GM21381 (cell line): ENCODE measurements around the gene PHPT1.
"Not testable (repeated sequence)": the region's sequence is repeated elsewhere in the genome, so short reads cannot be mapped to it uniquely, and the experiment has no call there.

Experiments used
- ATAC-seq: cut with Tn5 transposase; IDR thresholded peaks from one replicate; pipeline ENCODE4 v1.9.1; 2021; ENCODE audit warnings: mild to moderate bottlenecking, moderate library complexity; ENCODE audit not compliant: unreplicated experiment

PHPT1 gene

DNA sequence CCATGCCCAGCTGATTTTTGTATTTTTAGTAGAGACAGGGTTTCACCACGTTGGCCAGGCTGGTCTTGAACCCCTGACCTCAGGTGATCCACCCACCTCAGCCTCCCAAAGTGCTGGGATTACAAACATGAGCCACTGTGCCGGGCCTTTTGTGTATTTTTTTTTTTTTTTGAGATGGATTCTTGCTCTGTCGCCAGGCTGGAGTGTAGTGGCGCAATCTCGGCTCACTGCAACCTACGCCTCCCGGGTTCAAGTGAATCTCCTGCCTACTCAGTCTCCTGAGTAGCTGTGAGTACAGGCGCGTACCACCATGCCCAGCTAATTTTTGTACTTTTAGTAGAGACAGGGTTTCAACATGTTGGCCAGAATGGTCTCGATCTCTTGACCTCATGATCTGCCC lies 34.5 kb downstream of the PHPT1 start:
- not testable (repeated sequence) for ATAC-seq

DNA sequence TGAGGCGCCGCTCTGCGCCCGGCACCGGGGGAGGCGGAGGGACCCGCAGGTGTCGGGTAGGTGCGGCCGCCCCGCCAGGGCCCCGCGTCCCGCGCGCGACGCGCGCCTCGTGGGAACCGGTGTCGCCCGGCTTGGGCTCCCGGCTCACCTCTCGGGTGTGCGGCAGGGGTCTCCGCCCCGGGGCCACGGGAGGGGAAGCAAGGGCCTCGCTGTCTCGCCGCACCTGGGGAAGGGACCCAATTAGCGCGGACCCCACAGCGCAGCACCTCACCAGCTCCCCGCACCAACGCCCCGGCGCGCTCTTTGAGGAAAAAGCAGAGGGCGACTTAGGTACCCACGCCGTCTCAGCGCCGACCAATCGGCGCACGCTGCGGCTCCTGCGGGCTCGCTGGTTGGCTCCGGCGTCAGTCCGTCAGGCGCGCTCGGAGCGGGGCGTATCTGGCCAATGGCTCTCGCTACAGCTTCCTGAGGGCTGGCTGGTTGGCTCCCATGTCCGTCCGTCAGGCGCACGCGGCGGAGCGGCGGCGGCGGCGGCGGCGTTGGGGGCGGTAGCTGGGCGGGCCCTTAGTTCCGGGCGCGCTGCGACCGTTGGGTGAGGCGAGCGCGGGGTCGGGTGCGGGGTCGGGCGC lies 36.9 kb downstream of the PHPT1 start, which contains the start of gene TRAF2:
TRAF2 (plus strand) TSS at position 567 of the 629 bp plus-strand sequence. CDS start 12,225 bp downstream, outside the sequence.
- peak; percentile 74 for ATAC-seq

DNA sequence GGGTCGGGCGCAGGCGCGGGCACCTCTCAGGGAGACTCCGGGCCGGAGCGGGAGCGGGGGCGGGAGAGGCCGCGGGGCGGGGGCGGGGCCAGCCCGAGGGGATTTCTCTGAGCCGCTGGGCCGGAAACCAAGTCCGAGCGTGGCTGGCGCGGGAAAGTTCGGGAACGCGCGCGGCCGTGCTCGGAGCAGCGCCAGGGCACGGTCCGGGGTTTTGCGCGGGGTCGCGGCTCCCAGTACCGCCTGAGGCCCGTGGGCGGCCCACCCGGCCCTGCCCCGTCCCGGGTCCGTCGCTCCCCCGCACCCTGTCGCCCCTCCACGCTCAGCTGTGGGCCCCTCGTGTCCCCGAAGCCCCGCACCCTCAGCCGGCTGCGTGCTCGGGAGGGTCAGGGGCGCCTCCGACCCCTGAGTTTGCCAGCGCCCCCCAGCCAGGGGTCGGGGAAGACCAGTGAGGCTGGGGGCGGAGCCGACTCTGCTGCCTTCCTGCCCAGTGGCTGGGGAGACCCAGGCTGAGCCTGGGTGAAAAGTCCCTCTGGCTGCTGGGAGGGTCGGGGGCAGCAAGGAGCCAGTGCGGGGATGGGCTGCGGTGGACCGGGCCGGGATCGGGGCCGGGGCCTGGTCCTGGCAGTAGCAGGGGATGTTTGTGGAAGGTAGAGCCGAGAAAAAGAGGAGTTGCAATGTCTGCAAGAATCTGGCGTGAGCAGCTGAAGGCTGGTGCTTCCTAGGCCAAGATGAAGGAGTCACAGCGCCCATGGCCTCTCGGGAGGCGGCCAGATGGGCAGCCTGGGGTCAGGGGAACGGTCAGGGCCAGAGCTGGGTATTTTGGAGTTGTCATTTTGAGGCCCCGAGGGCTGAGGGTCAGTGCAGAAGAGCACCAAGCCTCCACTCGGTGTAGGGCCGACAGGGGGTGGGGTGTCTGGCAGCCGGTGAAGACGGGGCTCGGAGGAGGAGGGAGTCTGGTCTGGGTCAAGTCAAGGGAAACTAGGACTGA lies 37.7 kb downstream of the PHPT1 start:
- peak; percentile 19 for ATAC-seq

DNA sequence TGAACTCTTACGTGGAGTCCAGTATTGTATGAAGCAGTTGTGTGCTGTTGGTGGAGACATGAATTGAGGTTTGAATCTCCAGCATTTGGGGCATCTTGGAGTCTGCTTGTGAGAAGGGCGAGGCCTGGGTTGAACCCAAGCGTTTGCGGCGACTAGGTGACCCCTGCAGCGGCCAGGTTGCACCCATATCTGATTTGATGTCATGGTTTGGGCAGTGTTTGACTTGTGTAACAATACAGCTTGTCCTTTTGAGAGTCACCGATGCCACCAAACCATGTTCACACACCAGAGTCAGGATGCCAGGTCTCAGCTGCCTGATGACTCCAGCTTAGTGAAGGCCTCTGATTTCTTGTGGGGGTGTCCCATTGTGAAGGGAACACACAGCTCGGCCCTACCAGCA lies 39.2 kb downstream of the PHPT1 start:
- no peak for ATAC-seq

DNA sequence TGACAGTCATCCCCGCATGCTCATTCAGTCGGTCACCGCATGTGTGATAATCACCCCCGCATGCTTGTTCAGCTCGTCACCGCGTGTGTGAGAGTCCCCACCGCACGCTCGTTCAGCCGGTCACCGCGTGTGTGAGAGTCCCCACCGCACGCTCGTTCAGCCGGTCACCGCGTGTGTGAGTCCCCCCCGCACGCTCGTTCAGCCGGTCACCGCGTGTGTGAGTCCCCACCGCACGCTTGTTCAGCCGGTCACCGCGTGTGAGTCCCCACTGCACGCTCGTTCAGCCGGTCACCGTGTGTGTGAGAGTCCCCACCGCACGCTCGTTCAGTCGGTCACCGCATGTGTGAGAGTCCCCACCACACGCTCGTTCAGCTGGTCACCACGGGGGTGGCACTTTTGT lies 40.6 kb downstream of the PHPT1 start:
- no peak for ATAC-seq

DNA sequence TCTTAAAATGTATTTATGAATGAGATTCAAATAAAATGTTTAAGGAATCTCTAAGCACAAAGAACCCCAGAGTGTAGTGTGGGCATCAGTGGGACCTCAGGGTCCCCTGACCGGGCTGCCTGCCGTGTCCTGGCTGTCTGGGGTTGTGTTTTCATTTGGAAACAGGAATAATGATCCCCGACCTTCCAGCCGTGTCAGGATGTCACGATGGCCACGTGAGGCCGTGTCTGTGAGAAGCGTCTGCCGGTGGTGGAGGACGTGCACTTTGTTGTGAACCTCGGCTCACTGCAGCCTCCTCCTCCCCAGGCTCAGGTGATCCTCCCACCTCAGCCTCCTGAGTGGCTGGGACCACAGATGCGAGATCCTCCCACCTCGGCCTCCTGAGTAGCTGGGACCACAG lies 41.5 kb downstream of the PHPT1 start:
- ATAC-seq = no peak

DNA sequence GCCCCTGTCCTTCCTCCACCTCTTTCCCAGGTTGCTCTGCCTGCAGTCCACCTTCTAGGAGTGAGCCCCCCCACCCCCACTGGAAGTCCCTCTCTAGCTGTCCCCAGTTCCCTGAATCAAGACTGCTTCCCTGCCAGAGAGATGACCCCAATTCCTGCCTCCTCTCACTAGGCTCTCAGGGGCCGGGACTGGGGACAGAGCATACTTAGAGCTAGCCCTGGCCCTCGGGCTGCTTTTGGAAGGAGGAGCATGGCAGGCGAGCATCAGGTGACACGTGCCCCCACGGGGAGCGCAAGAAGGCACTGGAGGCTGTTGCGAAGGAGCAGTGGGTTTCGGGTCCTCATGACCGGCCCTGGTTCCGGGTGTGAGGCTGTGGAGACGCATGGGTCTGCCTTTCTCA lies 46.8 kb downstream of the PHPT1 start:
- ATAC-seq = no peak

DNA sequence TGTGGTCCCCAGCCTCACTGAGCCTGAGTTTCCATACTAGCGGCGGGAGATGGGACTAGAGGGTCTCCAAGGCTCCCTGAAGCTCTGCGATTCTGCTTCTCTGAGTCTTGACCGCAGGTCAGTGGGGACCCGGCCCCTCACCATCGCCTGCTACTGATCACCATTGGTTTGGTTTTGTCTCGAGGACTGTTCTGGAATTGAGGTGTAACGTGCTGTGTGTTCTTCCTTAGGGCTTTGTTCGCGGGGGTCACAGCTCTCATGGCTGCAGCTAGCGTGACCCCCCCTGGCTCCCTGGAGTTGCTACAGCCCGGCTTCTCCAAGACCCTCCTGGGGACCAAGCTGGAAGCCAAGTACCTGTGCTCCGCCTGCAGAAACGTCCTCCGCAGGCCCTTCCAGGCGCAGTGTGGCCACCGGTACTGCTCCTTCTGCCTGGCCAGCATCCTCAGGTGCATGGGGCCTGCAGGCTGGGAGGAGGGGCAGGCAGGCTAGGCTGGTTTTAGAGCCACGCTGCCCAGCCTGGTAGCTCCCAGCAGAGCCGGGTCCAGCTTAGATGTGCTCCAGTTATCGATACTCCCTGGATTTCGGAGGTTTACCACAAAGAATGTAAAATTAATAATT lies 49.4 kb downstream of the PHPT1 start:
- no peak for ATAC-seq

DNA sequence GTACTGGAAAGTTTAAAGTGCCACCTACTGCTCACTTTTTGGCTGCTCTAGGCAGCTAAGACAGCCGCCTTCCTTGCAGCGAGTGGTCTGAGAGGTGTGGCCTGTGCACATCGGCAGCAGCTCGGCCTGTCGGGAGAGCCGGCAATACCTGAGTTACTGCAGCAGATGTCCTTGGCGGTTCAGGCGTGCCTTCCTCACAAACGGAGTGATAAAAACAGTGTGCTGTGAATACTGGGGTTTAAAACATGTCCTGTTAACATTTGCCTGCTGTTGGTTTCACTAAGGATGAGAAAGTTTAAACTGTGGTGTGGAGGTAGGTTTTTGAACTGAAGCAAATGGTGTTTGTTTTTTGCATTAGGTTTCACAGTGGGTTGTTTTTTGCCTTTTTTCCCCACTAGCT lies 50.0 kb downstream of the PHPT1 start:
- no peak for ATAC-seq

DNA sequence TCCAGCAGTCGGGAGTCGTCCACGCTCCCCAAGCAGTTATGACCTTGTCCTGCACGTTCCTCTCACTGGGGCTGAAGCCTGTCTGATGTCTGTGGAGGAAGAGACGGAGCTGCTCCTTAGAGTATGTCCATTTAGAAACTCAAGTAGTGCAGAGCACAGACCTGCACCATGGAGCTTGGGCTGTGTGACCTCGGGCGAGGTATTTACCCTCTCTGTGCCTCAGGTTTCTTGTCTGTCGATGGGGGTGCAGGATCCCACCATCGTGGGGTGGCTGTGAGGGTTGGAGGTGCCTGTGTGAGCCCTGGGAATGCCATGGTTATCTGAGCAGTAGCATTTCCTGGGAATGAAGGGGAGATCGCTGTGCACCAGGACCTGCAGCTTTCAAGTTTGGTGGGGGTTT lies 51.3 kb downstream of the PHPT1 start:
- no peak for ATAC-seq
